Breast epithelium (tissue), 3 donors: Measurements from ENCODE around the gene ZP2.

Experiments
- CTCF ChIP-seq, 3 donors: fragments of 450-650 bp; IDR thresholded peaks; one replicate each; pipeline ENCODE4 v1.5.1; 2016 to 2017; ENCODE audit warnings: antibody characterized with exemption in 3 of 3, mild to moderate bottlenecking in 3 of 3, moderate library complexity in 3 of 3
- POLR2A ChIP-seq: fragments of 450-650 bp; IDR thresholded peaks from one replicate; pipeline ENCODE4 v1.6.1; 2016; ENCODE audit warnings: antibody characterized with exemption, mild to moderate bottlenecking, moderate library complexity
- POLR2AphosphoS5 ChIP-seq, 3 donors: sonication (generic); formaldehyde crosslinking; IDR thresholded peaks; one replicate each; pipeline ENCODE4 v1.6.1; 2017; ENCODE audit warnings: antibody characterized with exemption in 3 of 3

DNA sequence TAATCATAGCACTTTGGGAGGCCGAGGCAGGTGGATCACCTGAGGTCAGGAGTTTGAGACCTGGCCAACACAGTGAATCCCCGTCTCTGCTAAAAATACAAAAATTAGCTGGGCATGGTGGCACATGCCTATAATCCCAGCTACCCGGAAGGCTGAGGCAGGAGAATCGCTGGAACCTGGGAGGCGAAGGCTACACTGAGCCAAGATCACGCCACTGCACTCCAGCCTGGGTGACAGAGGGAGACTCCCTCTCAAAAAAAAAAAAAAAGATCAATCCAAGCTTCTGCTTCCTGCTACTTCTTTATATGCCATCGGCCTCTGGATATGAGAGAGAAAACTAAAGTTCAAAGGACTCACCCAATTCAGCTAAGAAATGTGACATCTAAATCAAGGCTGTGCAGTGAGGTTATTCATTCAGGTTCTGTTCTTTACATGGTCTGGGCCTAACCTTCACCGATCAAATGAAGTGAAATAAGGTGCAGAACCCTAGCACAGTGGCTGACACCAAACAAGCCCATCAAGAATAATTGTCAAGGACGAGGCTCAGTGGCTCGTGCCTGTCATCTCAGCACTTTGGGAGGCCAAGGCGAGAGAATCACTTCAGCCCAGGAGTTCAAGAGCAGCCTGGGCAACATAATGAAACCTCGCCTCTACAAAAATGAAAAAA is 25.6 kb downstream of the ZP2 start:
- TF ChIP-seq CTCF (IDR thresholded peaks at IDR 0.05) = no peak
- no peak for TF ChIP-seq POLR2A
- no peak for TF ChIP-seq POLR2AphosphoS5 (IDR thresholded peaks at IDR 0.05)
